ENCODE measurements around the gene SV2C.

Gene SV2C

DNA sequence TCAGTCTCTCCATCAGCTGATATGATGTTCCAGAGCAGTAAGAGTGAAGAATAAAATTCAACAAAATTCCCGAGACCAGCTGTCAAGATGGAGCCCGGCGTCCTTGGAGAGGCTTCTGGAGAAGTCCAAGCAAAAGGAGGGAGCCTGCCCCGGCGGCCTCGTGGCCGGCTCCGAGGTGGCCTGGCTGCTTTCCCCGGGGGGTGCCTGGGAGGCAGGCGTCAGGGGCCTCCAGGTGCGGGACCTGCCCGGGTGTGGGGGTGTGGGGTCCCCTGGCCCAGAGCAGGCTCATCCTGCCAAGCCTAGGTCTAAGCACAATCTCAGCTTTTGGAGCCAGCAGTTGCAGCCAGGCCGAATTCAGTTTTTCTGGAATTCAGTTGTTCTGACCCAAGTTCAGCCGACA, 197.3 kb downstream of the SV2C start:
- POLR2A ChIA-PET = no interaction called here
- Histone ChIP-seq H3K4me3 (ENCODE audit: low read depth, low read length) (no peak overlapping the region), H3K27ac (ENCODE audit: extremely low read depth, low read depth, low read length) (no peak overlapping the region), H3K36me3 (ENCODE audit: control insufficient read depth in 2 of 2, insufficient read depth in 1 of 2, low read length in 2 of 2) (no peaks in the 10 kb centered on the region), H3K4me1 (ENCODE audit: control insufficient read depth, insufficient read depth, low read length) (no peaks in the 10 kb centered on the region), H3K9me3 (ENCODE audit: control insufficient read depth, insufficient read depth, low read depth, low read length) (no peaks in the 10 kb centered on the region)
- CTCF ChIA-PET = no interaction called here
- TF ChIP-seq KLF7 (tag by site-specific recombination; IDR thresholded peaks at IDR 0.05; ENCODE audit: borderline replicate concordance) = no peak
- TF ChIP-seq, protein P1, sequence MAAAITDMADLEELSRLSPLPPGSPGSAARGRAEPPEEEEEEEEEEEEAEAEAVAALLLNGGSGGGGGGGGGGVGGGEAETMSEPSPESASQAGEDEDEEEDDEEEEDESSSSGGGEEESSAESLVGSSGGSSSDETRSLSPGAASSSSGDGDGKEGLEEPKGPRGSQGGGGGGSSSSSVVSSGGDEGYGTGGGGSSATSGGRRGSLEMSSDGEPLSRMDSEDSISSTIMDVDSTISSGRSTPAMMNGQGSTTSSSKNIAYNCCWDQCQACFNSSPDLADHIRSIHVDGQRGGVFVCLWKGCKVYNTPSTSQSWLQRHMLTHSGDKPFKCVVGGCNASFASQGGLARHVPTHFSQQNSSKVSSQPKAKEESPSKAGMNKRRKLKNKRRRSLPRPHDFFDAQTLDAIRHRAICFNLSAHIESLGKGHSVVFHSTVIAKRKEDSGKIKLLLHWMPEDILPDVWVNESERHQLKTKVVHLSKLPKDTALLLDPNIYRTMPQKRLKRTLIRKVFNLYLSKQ (tag by site-specific recombination; IDR thresholded peaks at IDR 0.05; ENCODE audit: borderline replicate concordance) = no peak

DNA sequence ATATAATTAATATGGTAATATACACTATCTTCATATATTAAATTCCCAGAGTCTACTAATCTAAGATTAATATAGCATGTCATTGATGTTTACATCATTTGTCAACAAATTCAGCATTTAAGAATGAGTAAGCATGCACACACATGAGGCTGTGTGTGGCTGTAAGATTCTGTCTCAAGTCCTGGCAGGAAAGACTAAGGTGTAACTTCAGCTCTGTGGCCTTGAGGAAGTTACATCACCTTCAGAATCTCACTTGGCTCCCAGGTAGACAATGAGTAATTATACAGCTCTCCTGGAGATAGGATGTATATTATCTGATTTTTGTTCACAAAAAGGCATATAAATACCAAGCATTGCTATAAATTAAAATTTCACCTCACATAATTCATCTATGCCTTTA, 200.5 kb downstream of the SV2C start:
- Histone ChIP-seq H3K4me3 (ENCODE audit: low read depth, low read length) (no peak overlapping the region), H3K36me3 (ENCODE audit: control insufficient read depth in 2 of 2, insufficient read depth in 1 of 2, low read length in 2 of 2) (no peaks in the 10 kb centered on the region), H3K4me1 (ENCODE audit: control insufficient read depth, insufficient read depth, low read length) (no peaks in the 10 kb centered on the region), H3K27ac (ENCODE audit: extremely low read depth, low read depth, low read length) (no peak overlapping the region), H3K9me3 (ENCODE audit: control insufficient read depth, insufficient read depth, low read depth, low read length) (no peaks in the 10 kb centered on the region)
- POLR2A ChIA-PET = no interaction called here
- TF ChIP-seq, protein P2, sequence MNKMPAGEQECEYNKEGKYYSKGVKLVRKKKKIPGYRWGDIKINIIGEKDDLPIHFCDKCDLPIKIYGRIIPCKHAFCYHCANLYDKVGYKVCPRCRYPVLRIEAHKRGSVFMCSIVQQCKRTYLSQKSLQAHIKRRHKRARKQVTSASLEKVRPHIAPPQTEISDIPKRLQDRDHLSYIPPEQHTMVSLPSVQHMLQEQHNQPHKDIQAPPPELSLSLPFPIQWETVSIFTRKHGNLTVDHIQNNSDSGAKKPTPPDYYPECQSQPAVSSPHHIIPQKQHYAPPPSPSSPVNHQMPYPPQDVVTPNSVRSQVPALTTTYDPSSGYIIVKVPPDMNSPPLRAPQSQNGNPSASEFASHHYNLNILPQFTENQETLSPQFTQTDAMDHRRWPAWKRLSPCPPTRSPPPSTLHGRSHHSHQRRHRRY (tag by site-specific recombination; IDR thresholded peaks at IDR 0.05) = no peak
- TF ChIP-seq ZBTB8A (tag by site-specific recombination; IDR thresholded peaks at IDR 0.05) (no peak), ZNF529 (tag by site-specific recombination; IDR thresholded peaks at IDR 0.05; ENCODE audit: insufficient replicate concordance) (no peak), ZNF654 (tag by site-specific recombination; IDR thresholded peaks at IDR 0.05; ENCODE audit: low read depth) (no peak), ZNF707 (tag by site-specific recombination; IDR thresholded peaks at IDR 0.05) (no peak), SP7 (tag by site-specific recombination; IDR thresholded peaks at IDR 0.05) (no peak)
- CTCF ChIA-PET = interaction anchor here (1.6 kb wide), 1 partner anchor 25 kb away, joined by 5 read pairs; no protein-coding TSS in a partner anchor

DNA sequence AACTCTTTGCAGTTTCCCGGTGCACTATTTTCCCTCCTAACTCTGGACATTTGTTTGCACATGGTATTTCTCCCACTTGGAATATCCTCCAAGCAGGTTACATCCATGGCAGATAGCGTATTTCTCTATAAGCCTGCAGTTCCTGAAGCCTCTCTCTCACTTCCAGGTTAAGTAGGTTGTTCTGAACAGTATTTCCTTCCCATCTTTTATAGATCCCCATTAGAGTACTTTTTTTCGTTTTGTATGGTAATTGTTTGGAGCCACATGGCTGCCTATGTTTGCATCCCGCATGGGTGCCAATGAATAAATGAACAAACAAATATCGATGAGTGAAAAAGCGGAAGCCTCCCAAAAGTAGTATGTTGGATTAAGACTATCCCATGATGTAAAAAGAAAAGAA, 206.5 kb downstream of the SV2C start:
- no peaks in the 10 kb centered on the region for H3K9me3 ChIP-seq (ENCODE audit: control insufficient read depth, insufficient read depth, low read depth, low read length)
- no peaks in the 10 kb centered on the region for H3K4me1 ChIP-seq (ENCODE audit: control insufficient read depth, insufficient read depth, low read length)
- no peaks in the 10 kb centered on the region for H3K36me3 ChIP-seq (ENCODE audit: control insufficient read depth in 2 of 2, insufficient read depth in 1 of 2, low read length in 2 of 2)
- ChIA-PET CTCF (no interaction called here), POLR2A (no interaction called here)
- TF ChIP-seq ZNF544 (tag by site-specific recombination; IDR thresholded peaks at IDR 0.05) (no peak), IKZF3 (tag by site-specific recombination; IDR thresholded peaks at IDR 0.05) (no peak), ZNF433 (tag by site-specific recombination; IDR thresholded peaks at IDR 0.05; ENCODE audit: low read depth) (no peak), RBAK (tag by site-specific recombination; IDR thresholded peaks at IDR 0.05) (no peak), ZNF654 (tag by site-specific recombination; IDR thresholded peaks at IDR 0.05; ENCODE audit: low read depth) (no peak), KLF10 (tag by site-specific recombination; IDR thresholded peaks at IDR 0.05) (no peak), ZNF23 (tag by site-specific recombination; IDR thresholded peaks at IDR 0.05; ENCODE audit: borderline replicate concordance) (no peak), ZNF114 (tag by site-specific recombination; IDR thresholded peaks at IDR 0.05) (no peak)
- TF ChIP-seq, protein P3, sequence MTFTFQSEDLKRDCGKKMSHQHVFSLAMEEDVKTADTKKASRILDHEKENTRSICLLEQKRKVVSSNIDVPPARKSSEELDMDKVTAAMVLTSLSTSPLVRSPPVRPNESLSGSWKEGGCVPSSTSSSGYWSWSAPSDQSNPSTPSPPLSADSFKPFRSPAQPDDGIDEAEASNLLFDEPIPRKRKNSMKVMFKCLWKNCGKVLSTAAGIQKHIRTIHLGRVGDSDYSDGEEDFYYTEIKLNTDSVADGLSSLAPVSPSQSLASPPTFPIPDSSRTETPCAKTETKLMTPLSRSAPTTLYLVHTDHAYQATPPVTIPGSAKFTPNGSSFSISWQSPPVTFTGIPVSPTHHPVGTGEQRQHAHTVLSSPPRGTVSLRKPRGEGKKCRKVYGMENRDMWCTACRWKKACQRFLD (tag by site-specific recombination; IDR thresholded peaks at IDR 0.05) = no peak
- TF ChIP-seq, protein P4, sequence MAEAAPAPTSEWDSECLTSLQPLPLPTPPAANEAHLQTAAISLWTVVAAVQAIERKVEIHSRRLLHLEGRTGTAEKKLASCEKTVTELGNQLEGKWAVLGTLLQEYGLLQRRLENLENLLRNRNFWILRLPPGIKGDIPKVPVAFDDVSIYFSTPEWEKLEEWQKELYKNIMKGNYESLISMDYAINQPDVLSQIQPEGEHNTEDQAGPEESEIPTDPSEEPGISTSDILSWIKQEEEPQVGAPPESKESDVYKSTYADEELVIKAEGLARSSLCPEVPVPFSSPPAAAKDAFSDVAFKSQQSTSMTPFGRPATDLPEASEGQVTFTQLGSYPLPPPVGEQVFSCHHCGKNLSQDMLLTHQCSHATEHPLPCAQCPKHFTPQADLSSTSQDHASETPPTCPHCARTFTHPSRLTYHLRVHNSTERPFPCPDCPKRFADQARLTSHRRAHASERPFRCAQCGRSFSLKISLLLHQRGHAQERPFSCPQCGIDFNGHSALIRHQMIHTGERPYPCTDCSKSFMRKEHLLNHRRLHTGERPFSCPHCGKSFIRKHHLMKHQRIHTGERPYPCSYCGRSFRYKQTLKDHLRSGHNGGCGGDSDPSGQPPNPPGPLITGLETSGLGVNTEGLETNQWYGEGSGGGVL (tag by site-specific recombination; IDR thresholded peaks at IDR 0.05) = no peak
- no peak overlapping the region for H3K27ac ChIP-seq (ENCODE audit: extremely low read depth, low read depth, low read length)
- H3K4me3 ChIP-seq (ENCODE audit: low read depth, low read length) = no peak overlapping the region

All from HEK293 (cell line).